Stimulated activated CD8-positive, alpha-beta memory T cell treated with anti-CD3 and anti-CD28 coated beads, Interleukin-7, amount 100 ng/mL, for 1 hour (primary cell): Measurements from ENCODE around the gene NRXN2.

ENCODE experiments used
- DNase-seq, 2 donors: peaks; one replicate each; pipeline ENCODE4 v3.0.0-alpha.2; 2020; ENCODE audit warnings: low read depth in 2 of 2

NRXN2 gene

DNA sequence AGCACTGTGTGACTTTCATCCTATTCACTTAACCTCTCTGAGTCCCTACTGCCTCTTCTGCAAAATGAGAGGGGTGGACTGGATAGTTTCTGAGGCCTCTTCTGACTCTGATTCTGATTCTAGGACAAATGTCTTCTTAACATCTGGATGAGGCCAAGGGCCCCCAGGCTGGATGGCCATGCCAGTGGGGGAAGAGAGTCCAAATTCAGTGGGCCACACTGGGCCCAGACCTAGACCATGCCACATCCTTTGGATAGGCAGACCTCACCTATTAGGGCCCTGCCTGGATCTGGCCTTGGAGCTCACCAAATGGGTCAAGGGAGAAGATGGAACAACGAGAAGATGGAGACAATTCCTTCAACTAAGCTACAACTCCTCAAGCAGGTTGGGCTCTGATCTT, 24.6 kb downstream of the NRXN2 start:
- DNase-seq = no peak

- DNase-seq = no peak
Observed at GRCh38 chr11:64697663-64698375, 25.2 kb downstream of the NRXN2 start.

- DNase-seq = no peak
Observed at GRCh38 chr11:64696045-64696444, 27.0 kb downstream of the NRXN2 start.

- DNase-seq = no peak
Observed at GRCh38 chr11:64695548-64695947, 27.4 kb downstream of the NRXN2 start.

- no peak for DNase-seq
Observed at GRCh38 chr11:64694821-64695365, 28.1 kb downstream of the NRXN2 start.

DNA sequence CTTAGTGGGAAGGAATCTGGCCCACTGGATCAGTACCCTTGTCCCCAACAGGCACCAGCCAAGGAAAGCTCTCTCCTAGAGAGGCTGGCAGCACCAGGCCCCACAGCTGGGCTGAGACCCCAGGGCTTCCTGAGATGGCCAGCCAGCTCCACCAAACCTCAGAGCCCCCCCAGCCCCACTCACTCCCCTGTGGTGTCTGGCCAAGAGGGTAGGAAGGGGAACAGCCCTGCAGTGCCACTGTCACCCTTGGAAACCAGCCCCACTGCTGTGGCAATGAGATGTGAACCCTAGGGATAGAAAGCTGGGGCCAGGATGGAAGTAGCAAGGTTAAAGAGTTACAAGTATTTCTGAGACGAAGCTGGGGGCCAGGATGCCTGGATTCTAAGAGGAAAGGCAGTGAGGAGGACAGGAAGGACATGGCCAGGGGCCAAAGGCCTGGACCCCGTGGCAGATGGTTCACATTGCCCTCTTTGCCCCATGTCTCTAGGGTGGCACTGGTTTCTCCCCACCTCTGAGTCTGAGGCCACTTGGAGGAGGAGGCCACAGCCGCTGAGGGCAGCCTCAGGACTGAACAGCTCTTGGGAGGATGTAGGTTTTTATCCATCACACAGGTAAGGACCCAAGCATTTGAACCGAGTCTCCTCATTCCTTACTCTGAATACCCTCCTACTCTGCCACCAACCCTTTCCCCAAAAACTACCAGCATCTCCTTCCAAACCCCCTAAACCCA, 28.8 kb downstream of the NRXN2 start:
- DNase-seq = no peak

GRCh38 chr11:64692764-64693331, 30.1 kb downstream of the NRXN2 start:
- no peak for DNase-seq

GRCh38 chr11:64691543-64691942, 31.5 kb downstream of the NRXN2 start:
- DNase-seq = no peak

DNA sequence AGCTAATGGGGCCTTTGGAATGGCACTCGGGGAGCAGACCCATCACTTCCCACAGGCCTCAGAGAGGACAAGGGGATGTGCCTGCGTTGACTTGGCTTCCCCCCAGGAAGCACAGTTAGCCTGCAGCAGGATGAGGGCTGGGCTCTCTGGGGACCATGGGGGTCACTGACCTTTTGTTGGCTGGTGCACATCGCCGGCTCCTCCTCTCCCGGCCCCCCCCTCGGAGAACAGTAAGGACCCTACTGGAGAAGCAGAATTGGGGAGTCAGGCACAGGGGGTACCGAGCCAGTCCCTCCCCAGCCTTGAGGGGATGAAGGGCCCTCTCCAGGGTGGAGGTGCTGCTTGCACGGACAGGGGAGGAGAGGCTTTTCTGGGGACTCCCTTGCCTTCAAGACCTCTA, 32.8 kb downstream of the NRXN2 start:
- DNase-seq = no peak

DNA sequence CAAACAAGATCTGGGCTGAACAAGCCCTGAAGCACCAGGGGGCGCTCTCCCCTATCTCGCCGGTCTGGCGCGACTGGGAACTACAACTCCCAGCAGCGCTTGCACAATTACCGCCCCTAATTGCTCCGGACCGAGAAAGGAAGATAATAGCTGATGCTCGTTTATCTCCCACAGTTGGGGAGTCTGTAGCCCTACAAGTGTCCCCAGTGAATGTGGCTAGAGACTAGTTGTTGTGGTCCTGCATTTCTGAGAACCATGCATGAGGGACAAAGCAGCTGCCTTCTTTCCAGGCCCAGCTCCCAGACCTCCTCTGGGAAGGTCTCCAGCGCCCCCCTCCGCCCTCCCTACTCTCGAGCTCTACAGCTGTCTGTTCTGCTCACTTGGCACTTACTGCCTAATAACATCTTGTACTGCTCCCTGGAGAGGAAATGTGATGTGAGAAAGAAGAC, 34.4 kb downstream of the NRXN2 start:
- peak; percentile 82 to 86 for DNase-seq

GRCh38 chr11:64687643-64688533, 35.1 kb downstream of the NRXN2 start:
- no peak for DNase-seq

- DNase-seq = no peak
Observed at GRCh38 chr11:64687204-64687603, 35.8 kb downstream of the NRXN2 start.

DNA sequence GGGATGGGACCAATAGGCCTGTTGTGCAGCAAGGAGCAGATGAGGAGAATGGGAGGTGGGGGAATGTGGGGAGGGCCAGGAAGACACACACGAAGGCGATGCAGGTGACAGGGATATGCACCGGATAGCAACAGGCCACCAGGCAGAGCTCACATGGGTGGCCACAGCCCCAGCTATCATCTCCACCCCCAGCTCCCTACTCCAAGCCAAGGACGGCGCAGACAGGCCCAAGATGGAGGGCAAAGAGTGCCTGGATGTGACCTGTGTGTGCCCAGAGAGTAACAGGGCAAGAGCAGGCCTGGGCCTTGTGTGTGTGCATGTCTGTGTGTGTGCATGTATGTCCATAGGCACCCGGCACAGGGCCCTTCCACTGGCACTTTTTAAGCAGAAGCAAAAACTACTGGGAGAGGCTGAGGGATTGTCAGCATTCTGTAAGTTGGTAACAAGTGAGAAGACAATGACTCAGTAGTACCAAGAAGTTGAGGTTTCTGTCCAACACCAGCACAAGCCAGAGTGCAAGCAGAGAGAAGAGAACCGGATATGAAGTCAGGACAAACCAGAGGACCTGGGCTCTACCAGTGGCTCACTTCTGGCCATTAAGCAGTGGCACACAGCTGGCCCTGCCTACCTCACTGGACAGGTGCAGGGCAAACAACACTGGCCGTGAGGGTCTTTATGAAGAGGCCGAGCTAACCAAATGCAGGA, 36.4 kb downstream of the NRXN2 start:
- no peak for DNase-seq

DNA sequence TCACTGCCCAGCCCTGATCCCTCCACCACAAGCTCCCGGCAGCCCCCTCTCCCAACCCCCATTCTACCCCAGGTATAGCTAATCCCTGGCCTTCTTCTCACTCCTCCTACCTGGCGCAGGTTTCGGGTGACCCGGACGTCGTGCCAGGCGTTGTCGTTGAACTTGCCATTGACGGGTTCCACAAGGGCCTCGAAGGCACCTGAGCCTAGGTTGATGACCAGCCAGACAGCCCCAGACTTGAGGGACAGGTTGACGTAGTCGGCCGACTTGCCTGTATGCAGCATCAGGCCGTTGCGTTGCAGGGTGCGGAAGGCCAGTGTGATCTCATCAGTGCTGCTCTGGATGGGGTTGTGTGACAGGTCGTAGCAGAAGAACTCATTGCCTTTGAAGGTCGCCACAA, 37.5 kb downstream of the NRXN2 start:
- no peak for DNase-seq

- DNase-seq = no peak
Observed at GRCh38 chr11:64684357-64684756, 38.6 kb downstream of the NRXN2 start.

DNA sequence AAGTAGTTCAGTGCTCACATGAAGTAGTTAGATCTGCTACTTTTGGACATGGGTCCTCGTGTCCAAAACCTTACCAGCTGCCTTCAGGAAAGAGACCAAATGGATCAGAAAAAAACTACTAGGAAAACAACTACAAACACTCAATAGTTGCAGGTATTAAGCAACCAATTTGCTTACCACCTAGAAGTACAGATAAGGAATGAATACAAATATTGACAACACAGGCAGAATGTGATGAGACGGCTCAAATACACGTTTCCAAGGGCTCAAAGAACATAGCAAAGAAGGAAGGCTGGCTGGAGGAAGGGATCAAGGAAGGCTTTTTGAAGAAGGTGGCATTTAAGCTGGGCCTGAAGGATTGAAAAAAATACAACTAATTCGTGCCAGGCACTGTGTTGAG, 41.8 kb downstream of the NRXN2 start:
- DNase-seq = no peak

DNA sequence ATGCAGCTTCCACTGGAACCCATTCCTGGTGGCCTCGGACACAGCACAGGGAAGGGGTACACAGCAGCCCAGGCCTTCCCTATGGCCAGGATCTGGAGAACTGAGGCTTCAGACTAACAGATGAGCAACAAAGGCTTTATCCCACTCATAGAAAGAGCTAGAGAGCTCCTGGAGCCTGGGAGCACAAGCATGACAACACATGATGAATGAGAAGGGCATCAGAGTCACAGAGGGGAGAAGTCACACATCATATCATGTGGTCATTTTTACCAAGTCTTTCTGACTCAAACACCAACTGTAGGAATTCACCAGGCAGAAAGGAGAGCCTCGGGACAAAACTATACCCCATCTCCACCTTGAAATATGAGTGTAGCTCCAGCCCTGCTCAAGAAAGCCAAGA, 43.2 kb downstream of the NRXN2 start:
- DNase-seq = no peak

DNA sequence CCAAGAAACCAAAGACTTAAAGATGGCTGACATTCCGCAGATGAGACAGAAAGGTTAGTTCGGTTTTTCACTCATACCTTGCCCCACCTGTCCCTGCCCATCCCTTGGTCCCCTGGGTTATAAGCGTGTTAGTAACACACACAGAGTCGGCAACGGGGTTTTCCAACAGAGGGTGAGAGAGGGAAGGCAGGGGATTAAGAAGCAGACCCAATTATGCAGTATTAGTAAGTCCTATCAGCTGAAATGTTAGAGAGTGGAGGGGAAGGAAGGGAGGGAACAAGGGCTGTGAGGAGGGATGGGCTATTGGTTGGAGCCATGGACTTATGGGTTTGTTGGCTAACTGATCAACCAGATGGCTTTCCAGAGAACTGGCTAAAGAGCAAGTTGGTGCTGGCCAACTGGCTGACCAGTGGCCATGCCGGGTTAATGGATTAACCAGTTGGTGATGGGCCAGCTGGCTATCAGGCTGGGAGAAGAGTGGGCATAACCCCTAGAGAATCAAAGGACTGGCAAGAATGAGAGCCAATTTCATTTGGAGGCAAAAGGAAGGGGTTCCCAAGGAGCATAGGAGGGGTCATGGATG, 45.5 kb downstream of the NRXN2 start:
- DNase-seq = no peak

DNA sequence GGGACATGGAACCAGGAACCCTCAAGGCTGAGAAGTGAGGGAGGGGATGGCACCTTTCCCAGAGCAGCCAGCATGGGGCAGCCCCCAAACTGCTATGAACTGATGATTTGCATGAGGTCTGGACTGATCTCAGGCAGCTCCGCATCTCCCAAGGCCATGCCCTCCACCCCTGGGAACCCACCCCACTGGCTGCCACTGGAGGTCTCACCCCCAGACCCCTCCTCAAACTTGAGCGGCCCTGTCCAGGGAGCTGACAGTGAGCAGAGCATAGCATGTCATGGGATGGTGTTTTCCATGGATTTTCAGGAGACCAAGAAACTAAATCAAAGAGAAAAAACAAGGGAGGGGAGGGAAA, 46.8 kb downstream of the NRXN2 start:
- DNase-seq = no peak

DNA sequence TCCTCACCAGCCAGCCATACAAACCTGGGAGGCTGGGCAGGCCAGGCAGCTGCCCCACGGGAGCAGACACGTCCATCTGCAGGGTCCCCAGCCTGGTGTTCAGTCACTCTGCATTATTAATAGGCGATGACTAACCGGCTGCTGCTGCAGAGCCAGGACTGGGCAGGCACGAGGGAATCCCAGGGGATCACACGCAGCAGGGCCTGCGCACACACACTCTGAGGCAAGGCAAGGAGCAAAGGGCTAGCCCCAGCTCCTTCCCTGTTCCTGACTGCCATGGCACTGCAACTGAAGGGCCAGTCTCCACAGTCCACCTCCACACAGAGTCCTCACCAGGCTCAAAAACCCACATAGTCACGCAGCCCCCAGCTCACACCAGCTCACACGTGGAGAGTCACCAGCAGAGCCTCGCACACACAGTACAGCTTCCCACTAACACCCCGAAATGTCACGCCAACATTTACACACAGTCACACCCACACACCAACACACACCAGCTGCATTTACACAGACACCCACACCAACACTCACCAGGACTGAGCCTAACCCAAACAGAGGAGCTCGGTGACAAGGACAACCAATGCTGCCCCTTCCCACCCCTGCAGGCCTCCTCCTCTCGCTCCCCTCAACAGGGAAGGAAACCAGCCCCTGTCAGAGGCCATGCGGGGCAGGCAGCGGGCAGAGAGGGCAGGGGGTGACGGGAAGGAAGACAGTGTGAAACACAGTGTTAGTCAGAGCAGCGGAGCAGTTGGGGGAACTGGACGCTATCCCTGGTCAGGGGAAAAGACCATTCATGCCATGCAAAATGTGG, 47.3 kb downstream of the NRXN2 start:
- DNase-seq = no peak
